ENCODE measurements around the gene GINS2.

Gene GINS2

DNA sequence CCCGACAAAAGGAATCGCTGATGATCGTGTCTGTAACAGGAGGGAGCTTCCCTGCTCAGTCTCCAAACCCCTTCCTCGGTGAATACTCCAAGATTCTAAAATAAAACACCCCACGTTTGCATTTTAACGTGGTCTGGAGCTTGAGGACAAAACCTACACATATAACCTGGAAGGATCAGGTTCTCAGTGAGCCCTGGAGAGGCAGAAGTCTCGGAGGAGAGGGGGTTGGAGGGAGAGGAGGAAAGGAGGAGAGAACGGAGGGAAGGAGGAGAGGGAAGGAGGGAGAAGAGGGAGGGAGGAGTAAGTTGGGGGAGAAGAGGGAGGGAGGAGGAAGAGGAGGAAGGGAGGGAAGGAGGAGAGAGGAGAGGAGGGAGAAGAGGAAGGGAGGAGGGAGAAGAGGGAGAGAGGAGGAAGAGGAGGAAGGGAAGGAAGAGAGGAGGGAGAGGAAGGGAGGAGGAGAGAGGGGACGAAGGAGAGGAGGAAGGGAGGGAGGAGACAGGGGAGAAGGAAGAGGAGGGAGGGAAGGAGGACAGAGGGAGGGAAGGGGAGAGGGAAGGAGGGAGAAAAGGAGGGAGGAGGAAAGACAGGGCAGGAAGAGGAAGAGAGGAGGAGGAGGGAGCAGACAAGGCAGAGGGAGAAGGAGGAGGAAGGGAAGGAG is 27.4 kb upstream of the GINS2 start:
- DNase-seq (no peak), ATAC-seq (no peak)

DNA sequence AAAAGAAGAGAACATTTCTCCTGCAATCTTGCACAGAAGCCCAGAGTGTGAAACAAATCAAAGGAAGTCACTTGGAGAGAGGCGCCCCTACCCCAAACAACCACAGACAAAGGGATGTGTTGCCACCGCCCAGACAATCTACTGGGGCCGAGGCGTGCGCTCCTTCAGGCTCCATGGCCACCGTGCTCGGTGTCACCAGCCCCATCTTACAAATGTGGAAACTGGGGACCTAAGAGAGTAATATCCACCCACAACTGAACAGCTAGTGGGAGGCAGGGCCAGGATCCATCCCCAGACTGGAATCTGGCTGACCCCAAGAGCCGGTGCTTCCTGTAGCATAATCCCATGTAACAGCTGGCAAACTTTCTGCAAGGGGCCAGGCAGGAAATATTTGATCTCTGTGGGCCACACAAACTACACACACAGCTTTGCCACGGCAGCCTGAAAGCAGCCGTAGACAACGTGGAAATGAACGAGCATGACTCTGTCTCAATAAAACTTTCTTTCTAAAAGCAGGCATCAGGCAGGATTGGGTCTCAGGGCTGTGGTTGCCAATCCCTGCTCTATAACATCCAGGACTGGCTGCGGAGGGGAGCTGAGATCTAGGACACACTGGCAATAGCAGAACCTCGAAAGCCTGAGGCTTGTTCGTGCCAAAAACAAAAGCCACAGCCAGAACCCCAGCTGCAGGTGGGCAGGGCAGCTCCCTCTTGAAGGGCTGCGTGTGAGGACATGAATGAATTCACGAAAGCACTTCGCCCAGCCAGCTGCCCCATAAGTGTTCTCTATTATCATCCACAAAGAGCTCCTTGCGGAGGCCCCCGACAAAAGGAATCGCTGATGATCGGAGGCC is 26.6 kb upstream of the GINS2 start:
- DNase-seq (no peak), ATAC-seq (no peak)

DNA sequence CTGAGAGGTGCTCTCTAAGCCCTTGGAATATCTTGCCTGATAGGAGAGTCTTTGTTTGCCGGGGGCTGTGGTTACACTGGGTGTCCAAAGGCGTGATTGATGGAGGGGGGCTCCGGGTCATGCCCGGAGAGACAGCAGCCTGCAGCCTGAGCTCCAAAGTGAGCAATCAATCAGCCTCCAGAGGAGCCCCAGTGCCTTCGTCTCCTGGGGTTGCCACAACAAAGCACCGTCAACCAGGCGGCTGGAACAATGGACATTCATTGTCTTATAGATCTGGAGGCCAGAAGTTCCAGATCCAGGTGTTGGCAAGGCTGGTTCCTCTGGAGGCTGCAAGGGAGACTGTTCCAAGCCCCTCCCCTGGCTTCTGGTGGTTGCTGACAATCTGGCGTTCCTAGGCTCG is 24.0 kb upstream of the GINS2 start:
- no peak for ATAC-seq
- no peak for DNase-seq

DNA sequence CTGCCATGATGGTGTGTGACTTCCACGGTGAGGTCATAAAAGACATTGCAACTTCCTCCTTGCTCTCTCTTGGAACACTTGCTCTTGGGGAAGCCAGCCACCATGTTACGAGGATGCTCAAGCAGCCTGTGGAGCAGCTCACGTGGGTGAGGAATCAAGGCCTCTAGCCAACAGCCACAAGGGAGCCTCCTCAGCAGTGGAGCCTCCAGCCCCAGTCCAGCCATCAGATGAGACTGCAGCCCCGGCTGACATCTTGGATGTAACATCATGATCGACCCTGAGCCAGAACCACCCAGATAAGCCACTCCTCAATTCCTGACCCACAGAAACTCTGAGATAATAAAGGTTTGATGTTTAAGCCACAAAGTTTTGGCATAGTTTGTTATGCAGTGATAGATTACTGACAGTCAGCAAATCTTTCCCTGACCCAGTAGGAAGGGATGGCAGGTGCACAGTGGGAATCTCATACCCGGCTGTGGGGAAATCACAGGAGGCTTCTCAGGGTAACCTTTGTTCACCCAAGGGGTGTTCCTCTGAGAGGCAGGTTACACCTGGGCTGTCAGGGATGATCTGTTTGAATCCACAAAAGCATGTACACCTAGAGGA is 23.3 kb upstream of the GINS2 start:
- no peak for DNase-seq
- ATAC-seq: no peak

DNA sequence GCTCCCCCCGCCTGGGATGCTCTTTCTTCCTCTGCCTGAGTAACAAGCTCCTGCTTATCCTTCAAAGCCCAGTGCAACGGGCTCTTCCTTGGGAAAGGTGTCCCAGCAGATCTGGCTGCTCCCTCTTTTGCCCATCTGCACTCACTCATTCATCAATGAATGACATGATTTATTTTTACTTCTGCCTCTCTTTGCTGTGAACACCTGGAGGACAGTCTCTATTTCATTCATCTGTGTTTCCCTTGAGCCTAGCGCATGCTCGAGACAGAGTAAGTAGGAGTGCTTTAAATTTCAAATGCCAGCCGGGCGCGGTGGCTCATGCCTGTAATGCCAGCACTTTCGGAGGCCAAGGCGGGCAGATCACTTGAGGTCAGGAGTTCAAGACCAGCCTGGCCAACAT is 22.0 kb upstream of the GINS2 start:
- no peak for DNase-seq
- ATAC-seq: no peak

DNA sequence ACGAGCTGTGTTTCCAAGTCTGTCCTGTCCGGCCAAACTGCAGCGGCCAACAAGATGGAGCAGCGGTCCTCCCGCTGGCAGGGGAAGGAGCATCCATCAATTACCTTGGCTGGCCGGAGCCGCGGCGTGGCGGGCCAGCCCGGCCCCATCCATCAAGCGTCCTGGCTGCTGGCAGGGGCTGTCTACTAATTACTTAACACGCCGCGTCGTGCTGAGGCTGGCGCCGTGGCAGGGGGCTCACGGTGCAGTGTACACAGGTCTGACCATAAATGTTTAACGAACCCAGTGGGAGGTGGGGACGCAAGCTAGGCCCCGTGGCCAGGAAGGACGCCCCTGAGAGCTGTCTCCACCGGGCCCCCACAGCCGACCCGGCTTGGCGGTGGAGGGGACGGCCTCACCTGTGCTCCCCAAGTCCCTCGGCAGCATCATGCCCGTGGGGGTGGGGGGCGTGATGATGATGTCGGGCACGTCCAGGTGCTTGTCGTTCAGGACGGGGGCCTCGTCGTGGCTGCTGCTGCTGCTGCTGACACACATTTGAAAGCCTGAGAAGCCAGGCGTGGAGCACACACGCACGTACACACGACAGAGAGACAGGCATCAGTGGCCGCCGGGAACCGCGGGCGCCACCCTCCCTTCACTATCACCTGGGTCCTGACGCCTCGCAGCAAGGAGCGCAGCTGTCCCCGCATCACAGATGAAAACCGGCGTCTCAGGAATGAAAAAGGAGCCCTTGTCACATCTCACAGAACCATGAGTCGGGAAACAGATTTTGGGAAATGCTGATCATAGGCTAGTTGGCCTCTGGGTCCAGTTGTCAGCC is 21.2 kb upstream of the GINS2 start:
- ATAC-seq (no peak), DNase-seq (no peak)

DNA sequence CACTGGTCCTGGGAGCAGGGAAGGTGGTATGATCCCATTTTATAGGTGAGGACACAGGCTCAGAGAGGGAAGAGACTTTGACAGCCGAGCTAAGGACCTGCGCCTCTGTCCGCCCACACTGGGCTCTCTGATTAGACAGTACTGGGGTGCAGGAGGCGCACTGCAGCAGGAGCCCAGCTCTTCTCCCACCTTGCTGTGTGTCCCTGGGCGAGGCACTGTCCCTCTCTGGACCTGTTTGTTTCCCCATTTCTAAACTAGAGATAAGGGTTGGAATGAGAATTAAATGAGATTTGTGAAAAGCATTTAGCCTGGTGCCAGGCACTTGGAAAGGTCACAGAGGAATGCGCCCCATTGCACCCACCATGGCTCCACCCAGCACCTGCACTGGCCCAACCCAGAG is 19.6 kb upstream of the GINS2 start:
- DNase-seq (no peak), ATAC-seq (no peak)

DNA sequence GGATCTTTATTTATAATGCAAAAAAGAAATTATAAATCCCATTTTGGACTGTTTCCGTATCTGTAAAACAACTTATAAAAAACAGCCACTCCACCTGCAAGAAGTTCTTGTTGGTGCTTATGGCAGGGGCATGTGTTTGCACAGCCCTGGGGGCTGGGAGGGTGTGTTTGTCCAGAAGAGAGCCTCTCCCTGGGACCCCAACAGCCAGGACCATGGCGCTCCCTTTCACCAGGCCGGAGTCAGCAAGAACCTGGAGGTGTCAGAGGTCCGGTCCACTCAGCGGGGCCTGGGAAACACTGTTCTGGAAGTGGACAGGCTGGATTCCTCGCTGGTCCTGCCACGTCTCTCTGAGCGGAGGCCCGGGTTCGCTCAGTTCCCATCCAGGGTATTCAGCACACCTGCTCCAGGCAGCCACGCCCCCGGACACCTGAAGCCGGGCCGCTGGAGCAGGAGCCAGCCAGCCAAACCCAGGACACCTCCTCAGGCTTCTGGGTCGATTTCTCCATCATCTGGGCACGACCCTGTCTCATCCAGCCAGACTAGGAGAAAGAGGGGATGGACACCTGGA is 18.9 kb upstream of the GINS2 start:
- DNase-seq (no peak), ATAC-seq (no peak)

DNA sequence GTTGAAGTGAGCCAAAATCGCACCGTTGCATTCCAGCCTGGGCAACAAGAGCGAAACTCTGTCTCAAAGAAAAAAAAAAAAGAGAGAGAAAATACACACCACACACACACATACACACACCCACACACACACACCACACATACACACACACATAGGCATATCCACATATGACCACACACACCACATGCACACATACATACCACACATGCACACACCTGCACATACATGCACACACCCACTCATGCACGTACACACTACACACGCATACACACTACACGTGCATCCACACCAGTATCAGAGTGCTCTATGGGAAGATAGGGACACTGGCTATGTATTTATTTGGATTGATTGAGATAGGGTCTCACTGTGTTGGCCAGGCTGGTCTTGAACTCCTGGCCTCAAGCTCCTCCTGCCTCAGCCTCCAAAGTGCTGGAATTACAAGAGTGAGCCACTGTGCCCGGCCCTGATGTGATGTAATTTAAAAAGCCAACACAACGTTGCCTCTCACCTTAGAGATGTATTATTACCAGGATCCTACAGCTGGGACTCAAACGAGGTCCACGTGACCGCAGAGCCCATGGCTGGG is 17.8 kb upstream of the GINS2 start:
- ATAC-seq (no peak), DNase-seq (no peak)

DNA sequence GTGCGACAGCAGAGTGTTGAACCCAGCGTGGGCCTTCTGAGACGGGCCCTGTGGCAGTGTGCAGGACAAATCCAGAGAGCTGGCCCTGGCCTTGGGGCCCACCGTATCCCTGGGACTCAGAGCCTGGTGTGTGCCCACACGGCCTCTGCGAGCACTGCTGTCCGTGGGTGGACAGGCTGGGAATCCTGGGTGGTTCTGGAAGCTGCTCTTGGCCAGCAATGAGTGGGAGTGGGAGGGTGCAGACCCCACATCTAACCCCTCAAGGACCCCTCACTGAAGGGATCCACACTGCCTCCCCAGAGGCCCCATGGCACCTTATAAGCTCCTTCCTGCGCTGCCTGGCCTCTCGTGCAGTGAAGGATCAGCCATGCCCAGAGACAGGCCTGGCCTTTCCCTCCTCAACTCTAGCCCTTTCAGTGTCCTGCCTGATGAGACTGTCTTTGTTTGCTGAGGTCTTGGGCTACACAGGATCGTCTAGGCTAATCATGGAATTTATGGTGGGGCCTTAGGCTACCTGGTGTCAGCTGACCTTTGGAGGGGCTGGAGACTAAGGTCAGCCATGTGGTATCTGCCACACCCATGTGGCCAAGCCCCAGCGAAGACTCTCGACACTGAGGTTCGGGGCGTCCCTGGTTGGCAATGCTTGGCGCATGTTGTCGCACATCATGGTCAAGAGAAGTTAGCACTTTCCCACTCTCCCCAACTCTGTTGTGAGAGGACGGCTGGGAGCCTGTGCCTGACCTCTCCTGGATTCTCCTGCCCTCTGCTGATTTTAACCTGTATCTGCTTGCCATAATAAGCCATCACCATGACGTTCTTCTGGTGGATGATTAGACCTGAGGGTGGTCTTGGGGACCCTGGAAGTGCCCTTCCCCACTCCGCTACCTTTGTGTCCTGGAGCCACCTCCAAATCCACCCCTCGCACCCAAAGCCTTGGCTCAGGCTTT is 16.4 kb upstream of the GINS2 start:
- DNase-seq (no peak), ATAC-seq (no peak)

DNA sequence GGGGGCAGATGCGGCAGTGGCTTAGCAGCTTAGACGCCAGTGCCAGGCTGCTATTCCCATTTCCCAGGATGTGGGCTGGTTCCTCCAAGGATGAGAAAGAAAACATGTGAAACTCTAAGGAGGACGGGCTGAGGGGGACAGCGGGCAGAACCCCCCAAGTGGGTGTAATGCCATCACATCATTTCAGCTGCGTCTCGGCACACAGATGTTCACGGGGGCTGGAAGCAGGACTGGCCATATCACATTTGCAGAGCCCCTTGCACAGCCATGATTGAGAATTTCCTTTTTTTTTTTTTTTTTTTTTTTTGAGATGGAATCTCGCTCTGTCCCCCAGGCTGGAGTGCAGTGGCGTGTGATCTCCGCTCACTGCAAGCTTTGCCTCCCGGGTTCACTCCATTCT is 15.3 kb upstream of the GINS2 start:
- ATAC-seq (no peak), DNase-seq (no peak)

DNA sequence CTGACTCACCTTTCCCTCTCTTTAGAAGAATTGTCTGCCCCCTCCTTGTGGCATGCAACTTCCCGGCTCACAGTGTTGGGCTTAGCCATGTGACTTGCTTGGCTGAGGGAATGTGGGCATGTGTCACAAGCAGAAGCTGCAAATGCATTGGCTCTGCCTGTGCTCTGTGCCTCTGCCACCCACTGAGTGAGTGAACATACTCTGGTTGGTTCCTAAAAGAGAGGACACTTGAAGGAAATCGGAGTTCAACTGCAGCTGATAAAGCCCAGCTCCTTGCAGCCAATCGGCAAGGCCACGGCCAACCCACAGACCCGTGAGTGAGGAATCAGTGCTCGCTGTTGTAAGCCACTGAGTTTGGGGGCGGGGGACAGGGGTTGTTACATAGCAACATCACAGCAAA is 10.9 kb upstream of the GINS2 start:
- ATAC-seq (no peak), DNase-seq (no peak)

DNA sequence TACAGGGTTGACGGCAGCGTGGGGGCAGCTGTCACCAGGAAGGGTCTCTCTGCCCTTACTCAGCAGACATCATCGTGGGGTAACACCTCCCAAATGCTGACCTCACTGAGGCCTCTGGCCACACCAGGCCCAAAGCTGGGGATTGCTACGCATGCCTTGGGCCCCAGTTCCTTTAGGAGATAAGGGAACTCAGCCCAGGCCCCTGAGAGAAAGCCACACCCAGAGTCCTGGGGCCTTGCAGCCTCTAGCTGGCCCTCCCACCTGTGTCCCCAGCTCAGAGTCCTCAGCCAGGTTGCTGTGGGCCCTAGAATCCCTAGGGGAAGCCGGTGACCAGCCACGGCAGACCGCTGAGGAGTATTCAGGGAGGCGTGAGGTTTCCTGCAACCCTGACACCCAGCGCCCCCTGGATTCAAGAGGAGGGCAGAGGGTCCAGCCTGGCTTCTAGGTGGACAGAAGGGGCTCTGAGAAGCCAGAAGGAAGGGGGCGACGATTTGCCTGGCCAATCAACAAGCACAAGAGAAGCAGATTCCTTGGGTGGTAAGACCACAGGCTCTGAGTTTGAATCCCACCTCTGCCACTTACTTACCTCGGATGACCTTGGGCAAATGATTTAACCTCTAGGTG is 10.3 kb upstream of the GINS2 start:
- ATAC-seq (no peak), DNase-seq (no peak)

DNA sequence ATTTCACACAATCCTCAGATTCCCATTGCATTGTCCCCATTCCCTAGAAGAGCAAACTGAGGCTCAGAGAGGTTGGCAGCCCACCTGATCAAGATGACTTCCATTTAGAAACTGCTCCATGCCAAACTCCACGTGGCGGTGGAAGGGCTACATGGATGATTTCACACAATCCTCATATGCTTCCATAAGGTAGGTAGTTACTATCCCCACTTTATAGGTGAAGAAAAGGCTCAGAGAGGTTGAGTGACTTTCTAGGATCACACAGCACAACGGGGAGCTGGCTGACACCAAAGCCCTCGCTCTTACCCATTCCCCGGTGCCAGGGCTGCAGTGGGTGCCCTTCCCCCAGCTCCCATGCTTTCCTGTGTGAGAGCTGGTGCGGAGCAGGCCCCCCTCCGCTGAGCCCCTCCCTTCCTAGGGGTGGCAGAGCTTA is 9.7 kb upstream of the GINS2 start:
- ATAC-seq: no peak
- DNase-seq: no peak

DNA sequence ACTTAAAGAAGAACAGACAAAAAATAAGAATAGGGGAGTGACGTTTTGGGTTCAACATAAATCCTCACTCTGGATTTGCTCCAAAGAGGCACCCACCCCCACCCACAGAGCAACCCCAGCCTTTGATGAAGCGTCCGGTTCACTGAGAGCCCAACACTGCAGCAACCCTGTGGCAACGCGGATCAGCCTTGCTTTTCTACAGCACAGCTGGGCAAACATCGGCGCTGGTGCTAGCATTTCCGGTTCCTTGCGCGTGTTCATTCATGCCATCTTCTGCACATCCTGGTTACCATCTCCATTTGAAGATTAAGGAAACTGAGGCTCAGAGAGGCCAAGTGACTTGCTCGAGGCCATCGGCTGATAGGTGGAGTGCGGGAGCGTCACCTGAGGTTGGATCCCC is 8.7 kb upstream of the GINS2 start:
- no peak for ATAC-seq
- DNase-seq: no peak

DNA sequence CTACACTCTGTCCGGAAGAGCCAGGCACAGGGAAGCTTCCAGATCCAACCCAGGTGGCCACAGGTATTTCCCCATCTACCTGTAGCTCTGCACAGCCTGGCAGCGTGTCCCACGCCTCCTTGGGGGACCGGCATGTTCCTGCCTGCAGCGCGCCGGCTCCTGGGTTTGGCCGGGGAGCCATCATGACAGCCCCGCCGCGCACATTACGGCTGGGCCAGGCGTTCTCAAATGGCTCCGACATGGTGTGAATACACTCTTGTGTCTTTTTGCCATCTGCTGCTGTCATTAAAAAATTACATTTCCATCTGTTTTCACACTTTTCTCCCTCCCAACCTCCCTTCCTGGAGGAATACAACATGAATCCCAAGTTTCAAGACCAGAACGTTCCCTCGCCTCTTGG is 8.0 kb upstream of the GINS2 start:
- ATAC-seq (no peak), DNase-seq (no peak)

DNA sequence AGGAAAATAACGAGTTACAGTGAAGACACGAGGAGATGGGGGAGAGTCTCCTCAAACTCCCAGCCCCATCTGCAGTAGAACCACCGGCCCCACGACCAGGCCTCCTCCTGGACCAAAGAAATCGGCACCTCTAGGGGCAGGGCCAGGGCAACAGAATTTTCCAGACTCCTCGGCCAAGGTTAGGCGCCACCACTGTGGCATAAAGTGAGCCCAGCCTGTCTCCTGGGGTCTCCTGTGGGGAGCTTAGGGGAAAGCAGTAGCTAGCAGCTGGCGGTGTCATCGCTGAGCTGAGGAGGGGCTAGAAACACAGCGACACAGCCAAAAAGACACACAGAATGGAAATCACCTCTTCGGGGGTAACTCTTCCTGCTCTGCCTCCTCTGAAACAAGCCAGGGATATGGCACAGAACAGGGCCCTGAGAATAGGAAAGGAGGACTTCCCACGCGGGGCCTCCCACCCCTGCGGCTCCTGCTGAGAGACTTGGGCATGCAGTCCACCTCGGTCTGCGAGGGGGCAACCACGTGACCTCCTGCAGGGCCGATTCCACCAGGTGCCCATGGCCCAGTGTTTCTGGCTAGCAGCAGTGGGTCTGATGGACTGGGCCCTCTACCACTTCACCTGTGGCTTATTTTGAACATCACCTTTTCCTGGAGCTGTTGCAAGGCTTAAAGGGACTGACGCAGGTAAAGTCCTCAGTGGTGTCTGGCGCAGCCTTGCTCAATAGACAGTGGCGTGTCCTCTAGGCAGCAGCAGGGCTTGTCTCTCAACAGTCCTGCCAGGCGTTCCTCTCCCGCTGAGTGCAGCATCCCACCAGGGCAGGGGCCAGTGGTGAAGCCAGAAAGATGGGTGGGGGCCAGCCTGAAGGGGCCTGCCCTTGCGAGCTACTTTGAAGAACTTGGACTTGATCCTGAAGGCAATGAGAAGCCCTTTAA is 6.7 kb upstream of the GINS2 start:
- DNase-seq: no peak
- no peak for ATAC-seq

DNA sequence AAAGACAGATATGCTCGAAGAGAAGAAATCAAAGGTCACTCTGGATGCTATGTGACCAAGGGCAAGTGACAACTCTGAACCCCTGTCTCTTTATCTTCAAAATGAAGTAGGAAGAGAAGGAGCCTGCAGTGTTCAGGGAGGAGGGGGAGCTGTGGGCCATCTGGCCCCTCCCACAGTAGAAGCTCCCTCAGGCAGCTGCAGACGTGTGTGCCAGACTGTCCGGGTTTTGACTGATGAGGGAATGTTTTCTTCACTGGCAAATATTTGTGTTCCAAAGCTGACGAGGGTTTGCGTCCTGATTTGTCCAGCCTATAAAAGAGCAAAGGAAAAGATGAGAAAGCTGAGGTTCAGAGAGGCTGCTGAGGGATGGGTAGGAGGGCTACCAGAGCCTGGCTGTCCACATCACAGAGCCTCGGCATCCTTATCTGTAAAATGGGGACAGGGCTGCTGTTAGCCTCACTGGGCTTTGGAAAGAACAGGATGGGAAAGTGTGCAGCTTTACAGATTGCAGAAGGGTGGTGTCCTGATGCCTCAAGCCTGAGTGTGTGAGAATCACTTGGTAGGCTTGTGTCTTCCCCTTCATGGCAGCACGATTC is 1.8 kb upstream of the GINS2 start:
- DNase-seq (no peak), ATAC-seq (no peak)

DNA sequence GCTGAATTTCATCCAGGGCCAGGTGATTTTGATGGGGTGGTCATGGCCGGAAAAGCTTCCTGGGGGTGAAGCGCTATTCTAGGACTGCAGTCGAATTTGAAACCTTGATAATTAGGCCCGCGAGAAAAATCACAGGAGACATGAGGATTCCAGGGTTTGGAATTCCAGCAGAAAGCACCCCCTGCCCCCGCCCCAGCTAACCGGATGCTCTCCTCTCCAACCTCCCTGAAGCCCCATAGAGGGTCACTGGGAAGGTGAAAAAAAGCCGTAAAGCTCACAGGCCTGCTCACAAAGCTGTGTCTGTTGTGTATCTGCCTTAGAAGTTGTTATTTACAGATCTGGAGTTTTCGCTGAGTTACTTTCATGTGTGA is 1.2 kb upstream of the GINS2 start:
- ATAC-seq: no peak
- no peak for DNase-seq
